ENCODE data around the gene PANX1. TPM values are rescaled to one million over a fixed set of nuclear protein-coding genes. Genes with fewer than 3 reads are reported as not detected.

Gene PANX1
- polyA plus RNA-seq, 4 donors, result 22.6 to 26.3 (median 25.8) TPM

DNA sequence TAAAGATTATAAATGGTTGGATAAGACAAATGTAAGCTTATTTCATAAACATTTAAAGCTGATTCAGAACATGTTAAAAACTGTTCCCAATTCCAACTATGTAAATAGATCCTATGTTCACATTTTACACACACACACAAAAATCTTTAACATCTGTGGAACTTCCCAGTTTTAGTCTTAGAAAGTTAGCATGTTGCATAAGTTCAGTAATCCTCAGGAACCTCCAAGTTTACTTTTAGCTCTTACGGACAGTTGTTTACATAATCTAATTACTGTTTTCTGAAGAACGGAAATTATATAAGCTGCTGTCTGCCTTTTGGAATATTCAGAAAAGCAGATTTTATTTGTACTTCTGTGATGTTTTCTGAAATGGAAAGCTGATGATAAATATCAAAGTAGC is 53.3 kb downstream of the PANX1 start:
- DNase-seq (ENCODE audit: low read depth in 4 of 4, low spot score in 2 of 4), result no peak

GRCh38 chr11:94183251-94183885 is 54.7 kb downstream of the PANX1 start:
- no peak for DNase-seq (ENCODE audit: low read depth in 4 of 4, low spot score in 2 of 4)

- peak in 3 of 4 donors; percentile 27 to 60 (median 41) for DNase-seq (ENCODE audit: low read depth in 4 of 4, low spot score in 2 of 4)
Measured at GRCh38 chr11:94183886-94184264, 55.2 kb downstream of the PANX1 start.

- DNase-seq (ENCODE audit: low read depth in 4 of 4, low spot score in 2 of 4), result no peak
Measured at GRCh38 chr11:94184362-94184761, 55.7 kb downstream of the PANX1 start.

DNA sequence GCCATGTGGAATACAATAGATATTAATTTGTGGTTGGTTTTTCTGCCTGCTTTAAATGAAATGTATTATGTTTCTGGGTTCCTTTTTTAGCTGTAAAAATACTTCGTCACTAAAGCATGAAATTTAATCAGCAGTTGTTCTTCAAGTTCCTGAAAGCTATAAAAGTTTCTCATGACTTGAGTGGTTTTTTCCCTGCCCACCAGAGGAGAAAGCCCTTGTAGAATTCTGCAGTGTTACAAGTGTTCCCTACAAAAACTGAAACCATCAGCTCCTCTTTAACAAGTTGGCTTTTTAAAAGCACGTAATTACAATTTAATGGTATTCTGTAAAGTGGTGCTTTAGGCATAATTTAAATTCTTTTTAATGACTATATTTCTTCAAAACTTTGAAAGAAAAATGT is 56.2 kb downstream of the PANX1 start:
- DNase-seq (ENCODE audit: low read depth in 4 of 4, low spot score in 2 of 4), result peak in 1 of 4 donors; percentile 24

GRCh38 chr11:94185416-94186084 is 56.9 kb downstream of the PANX1 start:
- DNase-seq (ENCODE audit: low read depth in 4 of 4, low spot score in 2 of 4), result peak in 2 of 4 donors; percentile 27 to 31

DNA sequence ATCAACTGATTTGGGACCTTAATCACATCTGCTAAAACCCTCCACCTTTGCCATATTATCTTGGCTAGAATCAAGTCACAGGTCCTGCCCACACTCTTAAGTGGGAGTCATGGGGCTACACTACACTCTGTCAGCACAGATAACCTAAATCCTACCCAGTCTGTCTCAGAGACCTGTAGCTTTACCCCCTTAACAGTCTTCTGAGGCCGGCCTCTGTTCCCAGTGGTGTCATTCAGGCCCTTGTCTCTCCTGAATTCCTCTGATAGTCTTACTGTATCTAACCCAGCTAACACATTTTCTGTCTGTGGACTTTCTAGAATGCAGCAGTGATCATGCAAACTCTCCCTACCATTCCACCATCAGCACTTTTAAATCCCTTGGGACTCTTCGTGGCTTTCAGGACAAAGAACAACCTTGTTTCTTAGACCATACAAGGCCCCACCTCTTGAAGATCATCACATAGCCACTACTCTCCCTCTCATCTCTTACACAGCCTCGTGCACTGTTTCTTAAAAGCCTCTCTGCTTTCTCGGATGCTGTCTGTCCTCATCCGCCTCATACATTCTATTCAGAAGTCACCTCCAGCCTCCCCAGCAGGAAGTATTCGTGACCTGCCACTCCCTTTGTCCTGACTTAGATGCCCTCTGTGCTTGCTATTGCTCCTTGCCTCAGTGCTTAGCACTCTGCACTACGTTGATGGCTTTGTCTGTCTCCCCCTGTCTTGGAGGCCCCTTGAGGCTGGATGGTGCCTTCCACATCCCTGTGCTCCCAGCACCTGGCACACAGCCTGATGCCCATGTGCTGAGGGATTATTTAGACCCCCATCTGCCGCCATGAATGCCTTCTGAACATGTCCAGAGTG is 57.9 kb downstream of the PANX1 start:
- no peak for DNase-seq (ENCODE audit: low read depth in 4 of 4, low spot score in 2 of 4)

DNA sequence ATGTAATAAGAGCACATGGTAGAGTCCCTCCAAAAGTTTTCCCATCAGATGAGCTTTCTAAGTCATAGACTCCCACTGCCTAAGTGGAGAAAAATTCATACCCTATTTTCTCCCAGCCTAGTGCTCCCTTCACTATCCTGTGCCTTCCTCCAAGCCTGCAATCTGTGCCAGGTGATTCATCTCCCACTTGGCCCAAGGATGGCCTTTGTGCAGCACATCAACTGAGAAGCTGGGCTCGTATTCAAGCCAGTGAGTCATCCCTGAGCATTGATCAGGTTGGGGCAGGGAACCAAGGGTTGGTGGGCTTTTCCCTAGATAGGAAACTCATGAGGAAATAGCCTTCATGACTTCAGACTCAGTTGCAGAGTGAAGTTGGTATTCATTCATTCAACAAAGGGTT is 64.6 kb downstream of the PANX1 start:
- DNase-seq (ENCODE audit: low read depth in 4 of 4, low spot score in 2 of 4), result no peak

GRCh38 chr11:94194712-94195111 is 66.1 kb downstream of the PANX1 start:
- no peak for DNase-seq (ENCODE audit: low read depth in 4 of 4, low spot score in 2 of 4)

DNA sequence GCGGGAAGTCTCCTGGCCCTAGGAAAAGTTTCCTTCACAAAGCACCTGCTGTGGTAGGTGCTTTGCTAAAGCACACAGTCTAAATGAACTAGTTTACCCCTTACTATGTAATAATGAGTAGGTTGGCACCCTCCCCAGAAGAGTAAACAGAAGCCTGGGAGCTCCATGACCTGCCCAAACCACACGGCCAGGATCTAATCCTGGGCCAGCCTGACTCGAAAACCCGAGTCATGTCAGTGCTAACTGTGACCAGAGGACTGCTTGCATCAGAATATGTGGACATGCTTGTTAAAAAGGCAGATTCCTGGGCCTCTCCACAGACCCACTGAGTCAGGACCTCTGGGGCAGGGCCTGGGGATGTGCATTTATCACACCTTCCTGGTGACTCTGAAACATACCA is 67.7 kb downstream of the PANX1 start:
- DNase-seq (ENCODE audit: low read depth in 4 of 4, low spot score in 2 of 4), result no peak

- DNase-seq (ENCODE audit: low read depth in 4 of 4, low spot score in 2 of 4), result no peak
Measured at GRCh38 chr11:94198718-94199117, 70.1 kb downstream of the PANX1 start.

DNA sequence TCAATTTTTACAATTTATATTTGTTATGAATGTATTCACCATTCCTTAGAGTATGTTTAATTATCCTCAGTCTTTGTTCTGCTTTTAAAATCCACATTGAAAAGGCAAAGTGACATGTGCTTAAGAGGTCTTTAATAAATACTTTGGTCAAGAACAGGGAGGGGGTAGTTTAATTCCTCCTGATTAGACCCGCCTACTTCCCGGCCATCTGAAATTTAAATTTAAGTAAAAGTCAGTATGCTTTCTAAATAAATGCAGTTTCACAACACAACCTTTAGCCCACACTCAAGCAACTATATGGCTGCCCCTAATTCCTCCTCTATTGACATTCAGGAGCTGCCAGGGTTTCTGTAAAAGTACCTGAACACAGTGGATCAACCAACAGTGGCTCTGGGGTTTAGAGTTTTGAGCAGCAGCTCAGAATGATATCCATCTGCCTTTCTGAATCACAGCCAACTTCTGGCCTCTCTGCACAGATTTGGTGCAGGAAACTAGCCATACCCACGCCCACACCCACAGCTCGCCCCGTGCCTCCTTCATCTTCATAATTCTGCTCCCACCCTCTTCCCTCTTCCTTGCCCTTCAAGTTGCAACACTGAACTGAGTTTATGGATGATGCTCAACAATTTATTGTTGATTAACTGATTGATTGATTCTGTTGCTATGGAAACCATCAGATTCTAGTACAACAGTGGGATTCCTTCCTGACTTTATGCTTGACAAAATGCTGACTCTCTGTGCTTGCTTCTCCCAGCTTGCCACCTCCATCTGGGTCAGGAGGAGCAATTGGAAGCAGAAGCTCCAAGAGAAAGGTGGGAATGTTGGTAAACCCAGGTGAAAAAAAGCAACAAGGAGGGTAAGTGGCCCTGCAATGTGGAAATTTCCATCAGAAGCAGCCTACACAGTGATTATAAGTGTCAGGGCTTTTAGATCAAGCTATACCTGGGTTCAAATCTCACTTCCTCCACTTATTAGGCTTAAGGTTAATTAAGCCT is 70.8 kb downstream of the PANX1 start:
- DNase-seq (ENCODE audit: low read depth in 4 of 4, low spot score in 2 of 4), result no peak

- no peak for DNase-seq (ENCODE audit: low read depth in 4 of 4, low spot score in 2 of 4)
Measured at GRCh38 chr11:94201004-94201465, 72.4 kb downstream of the PANX1 start.

DNA sequence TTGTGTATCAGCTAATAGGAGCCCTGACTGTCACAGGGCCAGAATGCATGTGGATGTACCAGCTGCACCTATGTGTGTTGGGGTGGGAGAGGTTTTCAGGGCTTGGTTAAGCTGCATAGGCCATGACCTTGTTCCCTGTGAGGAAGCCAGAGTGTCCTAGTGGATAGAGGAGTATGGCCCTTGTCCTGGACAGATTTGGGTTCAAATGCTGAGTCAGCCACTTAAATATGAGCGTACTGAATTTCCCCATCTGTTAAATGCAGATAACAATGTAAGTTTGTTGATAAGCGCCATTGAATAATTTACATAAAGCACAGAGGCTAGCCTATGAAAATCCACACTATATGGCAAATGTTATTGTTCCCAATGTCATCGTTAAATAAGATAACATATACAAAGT is 74.4 kb downstream of the PANX1 start:
- DNase-seq (ENCODE audit: low read depth in 4 of 4, low spot score in 2 of 4), result no peak

DNA sequence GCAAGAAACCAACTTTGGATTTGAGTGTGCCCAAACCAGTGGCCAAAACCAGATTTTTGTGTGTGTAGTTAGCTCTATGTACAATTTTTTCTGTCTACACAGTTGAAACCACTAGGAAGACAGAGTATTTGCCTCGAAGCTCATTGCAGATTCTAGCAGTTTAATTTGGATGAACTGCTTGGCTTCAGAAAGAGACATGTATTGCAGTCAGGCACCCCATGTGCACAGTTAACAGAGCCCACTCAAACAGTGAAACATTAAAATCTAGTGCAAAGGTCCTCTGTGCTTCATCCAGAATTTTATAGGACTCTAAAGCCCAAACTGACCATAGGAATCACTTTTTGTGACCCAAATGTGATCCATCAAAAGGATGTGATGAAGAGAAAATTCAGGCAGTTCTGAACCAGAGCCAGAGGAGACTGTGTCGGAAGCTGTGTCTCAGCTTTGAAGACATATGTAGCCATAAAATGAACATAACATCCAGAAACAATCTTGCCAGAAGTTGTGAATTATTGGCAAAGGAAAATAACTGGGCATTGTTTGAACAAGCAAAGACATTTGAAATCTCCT is 82.7 kb downstream of the PANX1 start:
- peak in 1 of 4 donors; percentile 25 for DNase-seq (ENCODE audit: low read depth in 4 of 4, low spot score in 2 of 4)

DNA sequence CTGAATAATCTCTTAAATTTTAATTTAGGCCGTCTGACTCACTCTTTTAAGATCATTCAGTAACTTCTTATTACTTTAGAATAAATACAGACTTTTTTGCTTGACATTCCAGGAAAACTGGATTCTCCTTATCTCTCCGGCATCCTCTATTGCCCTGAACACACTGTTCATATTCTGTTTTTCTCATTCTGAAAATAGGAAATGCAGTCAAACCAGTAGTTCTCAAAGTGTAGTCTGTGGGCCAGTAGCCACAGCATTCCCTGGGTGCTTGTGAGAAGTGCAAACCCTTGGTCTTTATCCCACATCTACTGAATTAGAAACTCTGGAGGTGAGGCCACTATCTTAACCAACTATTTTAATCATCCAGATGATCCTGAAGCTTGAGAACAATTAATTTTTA is 84.3 kb downstream of the PANX1 start:
- no peak for DNase-seq (ENCODE audit: low read depth in 4 of 4, low spot score in 2 of 4)

DNA sequence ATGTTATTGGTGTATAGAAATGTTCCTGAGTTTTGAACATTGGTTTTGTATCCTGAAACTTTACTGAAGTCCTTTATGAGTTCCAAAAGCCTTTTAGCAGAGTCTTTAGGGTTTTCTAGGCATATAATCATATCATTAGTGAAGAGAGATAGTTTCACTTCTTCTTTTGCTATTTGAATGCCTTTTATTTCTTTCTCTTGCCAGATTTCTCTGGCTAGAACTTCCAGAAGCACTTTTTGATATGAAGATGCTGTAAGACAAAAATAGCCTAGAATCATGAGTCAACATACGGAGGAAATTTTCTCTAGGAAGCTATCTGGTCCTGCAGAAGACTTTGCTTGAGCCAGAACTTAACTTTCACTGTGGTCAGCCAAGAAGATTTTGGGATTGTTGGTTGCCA is 89.1 kb downstream of the PANX1 start:
- no peak for DNase-seq (ENCODE audit: low read depth in 4 of 4, low spot score in 2 of 4)

- DNase-seq (ENCODE audit: low read depth in 4 of 4, low spot score in 2 of 4), result no peak
Measured at GRCh38 chr11:94218372-94218771, 89.7 kb downstream of the PANX1 start.

GRCh38 chr11:94219771-94220170 is 91.1 kb downstream of the PANX1 start:
- DNase-seq (ENCODE audit: low read depth in 4 of 4, low spot score in 2 of 4), result no peak

DNA sequence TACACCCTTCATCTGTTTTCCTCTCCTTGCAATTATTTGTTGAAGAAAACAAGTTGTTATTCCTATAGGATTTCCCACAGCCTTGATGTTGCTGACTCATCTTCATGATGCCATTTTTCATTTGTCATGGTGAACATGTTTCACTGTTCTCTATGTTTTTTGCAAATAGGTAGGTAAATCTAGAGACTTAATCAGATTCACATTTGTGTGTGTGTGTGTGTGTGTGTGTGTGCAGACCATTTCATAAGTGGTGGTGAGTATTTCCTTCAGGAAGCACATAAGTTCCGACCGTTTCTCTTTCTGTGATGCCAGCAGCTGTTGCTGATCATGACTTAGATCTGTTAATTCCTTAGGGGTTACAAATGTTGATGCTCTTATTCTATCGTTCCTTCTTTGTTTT is 95.4 kb downstream of the PANX1 start:
- DNase-seq (ENCODE audit: low read depth in 4 of 4, low spot score in 2 of 4), result no peak

All from left renal cortex interstitium (tissue), 4 donors.